Astrocyte (in vitro differentiated cells and primary cell): ENCODE results near the gene VGLL3. TPM values are rescaled to one million over a fixed set of nuclear protein-coding genes. Genes with fewer than 3 reads are reported as not detected.
A peak's percentile ranks its signal among the peaks of the same experiment; 100 is the strongest.
"Not testable (repeated sequence)": the region's sequence is repeated elsewhere in the genome, so short reads cannot be mapped to it uniquely, and the experiment has no call there.

Source experiments
- DNase-seq: peaks from one replicate; pipeline ENCODE4 v3.0.0-alpha.2; 2010; ENCODE audit warnings: low read depth
- FAIRE-seq: peaks from 2 replicates; lab custom pipeline; 2011; peaks lifted over from hg19 to GRCh38; lab: Jason Lieb, UNC
- H2AFZ ChIP-seq: 2 replicates; pipeline ENCODE4 v1.6.0; 2012; ENCODE audit warnings: low read depth, low read length, inconsistent platforms
- H3K27ac ChIP-seq: 2 replicates; pipeline ENCODE4 v1.5.1; 2011; ENCODE audit warnings: low read depth, low read length, inconsistent platforms
- H3K27me3 ChIP-seq: 2 replicates; pipeline ENCODE4 v1.6.0; 2011; ENCODE audit warnings: low read length, inconsistent platforms; ENCODE audit not compliant: insufficient read depth
- H3K36me3 ChIP-seq: 2 replicates; pipeline ENCODE4 v1.5.1; 2011; ENCODE audit warnings: low read length, inconsistent platforms; ENCODE audit not compliant: insufficient read depth
- H3K4me1 ChIP-seq: 2 replicates; pipeline ENCODE4 v1.5.1; 2011; ENCODE audit warnings: low read length, inconsistent platforms; ENCODE audit not compliant: insufficient read depth
- H3K4me2 ChIP-seq: 2 replicates; pipeline ENCODE4 v1.6.0; 2012; ENCODE audit warnings: low read length, inconsistent platforms
- H3K4me3 ChIP-seq: 2 replicates; pipeline ENCODE4 v1.5.1; 2011; ENCODE audit warnings: low read depth, mild to moderate bottlenecking, low read length, inconsistent platforms; ENCODE audit not compliant: insufficient read depth
- H3K79me2 ChIP-seq: 2 replicates; pipeline ENCODE4 v1.6.0; 2012; ENCODE audit warnings: mild to moderate bottlenecking, low read length, inconsistent platforms; ENCODE audit not compliant: insufficient read depth
- H3K9ac ChIP-seq: 2 replicates; pipeline ENCODE4 v1.6.0; 2012; ENCODE audit warnings: mild to moderate bottlenecking, low read length, inconsistent platforms
- H3K9me3 ChIP-seq: 2 replicates; pipeline ENCODE4 v1.5.1; 2012; ENCODE audit warnings: low read depth, mild to moderate bottlenecking, low read length, inconsistent platforms; ENCODE audit not compliant: insufficient read depth
- H4K20me1 ChIP-seq: 2 replicates; pipeline ENCODE4 v1.6.0; 2012; ENCODE audit warnings: low read length, inconsistent platforms; ENCODE audit not compliant: insufficient read depth
- H3K27ac Mint-ChIP-seq: one replicate; pipeline ENCODE4 v1.8.0; 2021; ENCODE audit warnings: mild to moderate bottlenecking, mixed read lengths; ENCODE audit not compliant: unreplicated experiment
- H3K27me3 Mint-ChIP-seq: one replicate; pipeline ENCODE4 v1.8.0; 2021; ENCODE audit warnings: low read depth, mixed read lengths; ENCODE audit not compliant: unreplicated experiment
- H3K36me3 Mint-ChIP-seq: one replicate; pipeline ENCODE4 v1.8.0; 2021; ENCODE audit warnings: low read depth, mixed read lengths; ENCODE audit not compliant: unreplicated experiment
- H3K4me1 Mint-ChIP-seq: one replicate; pipeline ENCODE4 v1.8.0; 2021; ENCODE audit warnings: low read depth, mixed read lengths; ENCODE audit not compliant: unreplicated experiment
- H3K4me3 Mint-ChIP-seq: one replicate; pipeline ENCODE4 v1.8.0; 2021; ENCODE audit warnings: mild to moderate bottlenecking, moderate library complexity, mixed read lengths; ENCODE audit not compliant: unreplicated experiment
- H3K9me3 Mint-ChIP-seq: one replicate; pipeline ENCODE4 v1.8.0; 2021; ENCODE audit warnings: mild to moderate bottlenecking, mixed read lengths; ENCODE audit not compliant: unreplicated experiment
- CTCF ChIP-seq: IDR thresholded peaks from 2 replicates; pipeline ENCODE4 v1.5.1; 2011; ENCODE audit warnings: low read depth, mild to moderate bottlenecking, inconsistent platforms, low read length, moderate library complexity; ENCODE audit not compliant: insufficient read depth
- EZH2 ChIP-seq: IDR thresholded peaks from 2 replicates; pipeline ENCODE4 v1.6.1; 2012; ENCODE audit warnings: mild to moderate bottlenecking, low read length, inconsistent platforms; ENCODE audit not compliant: insufficient read depth
- total RNA-seq: library from RNA; stranded (reverse); gene quantifications from 2 replicates; pipeline ENCODE4 v1.2.1, GENCODE V29; 2021

VGLL3 gene
- total RNA-seq, 1 donor from 2014 or later, result 63.7 TPM

GRCh38 chr3:87035339-87035738 is 44.4 kb upstream of the VGLL3 start:
- no peak overlapping the region for H3K4me3 ChIP-seq
- Mint-ChIP-seq H3K4me3 (no peak overlapping the region), H3K9me3 (no peaks in the 10 kb centered on the region), H3K4me1 (no peaks in the 10 kb centered on the region), H3K27ac (no peak overlapping the region), H3K27me3 (no peaks in the 10 kb centered on the region), H3K36me3 (no peaks in the 10 kb centered on the region)
- DNase-seq (peak; percentile 8), FAIRE-seq (no peak)
- no peaks in the 10 kb centered on the region for H3K36me3 ChIP-seq
- H3K9ac ChIP-seq, result no peak overlapping the region
- H3K27me3 ChIP-seq, result no peaks in the 10 kb centered on the region
- no peak overlapping the region for H3K27ac ChIP-seq
- no peaks in the 10 kb centered on the region for H3K79me2 ChIP-seq
- H4K20me1 ChIP-seq, result no peaks in the 10 kb centered on the region
- no peak for TF ChIP-seq CTCF
- TF ChIP-seq EZH2, result no peak
- H3K4me1 ChIP-seq, result no peaks in the 10 kb centered on the region
- H2AFZ ChIP-seq, result no peak overlapping the region
- no peak overlapping the region for H3K4me2 ChIP-seq
- H3K9me3 ChIP-seq, result no peaks in the 10 kb centered on the region

- H3K4me2 ChIP-seq, result no peak overlapping the region
- H2AFZ ChIP-seq, result no peak overlapping the region
- no peaks in the 10 kb centered on the region for H3K36me3 ChIP-seq
- DNase-seq (no peak), FAIRE-seq (no peak)
- no peaks in the 10 kb centered on the region for H3K36me3 Mint-ChIP-seq
- no peaks in the 10 kb centered on the region for H3K9me3 Mint-ChIP-seq
- H3K9me3 ChIP-seq, result no peaks in the 10 kb centered on the region
- H3K4me3 Mint-ChIP-seq, result no peak overlapping the region
- H4K20me1 ChIP-seq, result no peaks in the 10 kb centered on the region
- no peaks in the 10 kb centered on the region for H3K27me3 ChIP-seq
- TF ChIP-seq CTCF (no peak), EZH2 (no peak)
- H3K27ac ChIP-seq, result no peak overlapping the region
- H3K27me3 Mint-ChIP-seq, result no peaks in the 10 kb centered on the region
- H3K4me3 ChIP-seq, result no peak overlapping the region
- H3K4me1 ChIP-seq, result no peaks in the 10 kb centered on the region
- no peaks in the 10 kb centered on the region for H3K4me1 Mint-ChIP-seq
- no peaks in the 10 kb centered on the region for H3K79me2 ChIP-seq
- no peak overlapping the region for H3K27ac Mint-ChIP-seq
- H3K9ac ChIP-seq, result no peak overlapping the region
These were observed 42.3 kb upstream of the VGLL3 start for GRCh38 chr3:87033205-87033604.

- Histone ChIP-seq H3K27ac (no peak overlapping the region), H3K4me3 (no peak overlapping the region), H3K9me3 (no peaks in the 10 kb centered on the region), H2AFZ (no peak overlapping the region), H3K27me3 (no peaks in the 10 kb centered on the region), H3K9ac (no peak overlapping the region), H3K36me3 (no peaks in the 10 kb centered on the region), H3K79me2 (no peaks in the 10 kb centered on the region), H4K20me1 (no peaks in the 10 kb centered on the region), H3K4me2 (no peak overlapping the region), H3K4me1 (no peaks in the 10 kb centered on the region)
- H3K4me3 Mint-ChIP-seq, result no peak overlapping the region
- DNase-seq, result no peak
- TF ChIP-seq CTCF (no peak), EZH2 (no peak)
- peaks cover 5% of the 10 kb centered on the region for H3K9me3 Mint-ChIP-seq
- no peak overlapping the region for H3K27ac Mint-ChIP-seq
- peaks cover 2% of the 10 kb centered on the region for H3K4me1 Mint-ChIP-seq
- H3K27me3 Mint-ChIP-seq, result no peaks in the 10 kb centered on the region
- no peaks in the 10 kb centered on the region for H3K36me3 Mint-ChIP-seq
- FAIRE-seq, result no peak
These were observed 35.0 kb upstream of the VGLL3 start for GRCh38 chr3:87025661-87026645.

- not testable (repeated sequence) for H3K36me3 Mint-ChIP-seq, FAIRE-seq, H3K9ac ChIP-seq, H3K4me1 Mint-ChIP-seq, H3K4me3 ChIP-seq, H3K27ac Mint-ChIP-seq, H3K9me3 ChIP-seq, H3K79me2 ChIP-seq, H3K36me3 ChIP-seq, H3K4me1 ChIP-seq, H3K4me2 ChIP-seq, H3K27me3 ChIP-seq, H2AFZ ChIP-seq, H3K4me3 Mint-ChIP-seq, DNase-seq, H4K20me1 ChIP-seq, H3K27ac ChIP-seq, H3K27me3 Mint-ChIP-seq
- peaks cover 19% of the 10 kb centered on the region for H3K9me3 Mint-ChIP-seq
These were observed 26.4 kb upstream of the VGLL3 start for GRCh38 chr3:87017370-87017769.
